Psoas muscle (tissue), 8 donors: Measurements from ENCODE around the gene PUSL1. TPM values are rescaled to one million over a fixed set of nuclear protein-coding genes. Genes with fewer than 3 reads are reported as not detected.
A peak's percentile ranks its signal among the peaks of the same experiment; 100 is the strongest.

Experiments
- ATAC-seq, 4 donors: fragments of 200-7000 bp; cut with Tn5 transposase; one replicate each; pipeline ENCODE4 v1.9.1; 2020; ENCODE audit warnings: moderate library complexity in 3 of 4, mild to moderate bottlenecking in 2 of 4
- DNase-seq, 2 donors: peaks; one replicate each; pipeline ENCODE4 v3.0.0-alpha.2; 2020
- H3K27ac ChIP-seq: fragments of 200-600 bp; one replicate; pipeline ENCODE4 v1.8.0; 2022
- H3K27me3 ChIP-seq, 3 donors: fragments of 200-600 bp in 1 of 3; one replicate each; pipeline versions ENCODE4 v1.6.1 to v1.8.0; 2013 to 2022; ENCODE audit warnings: low read length in 2 of 3, mild to moderate bottlenecking in 2 of 3, moderate library complexity in 1 of 3; ENCODE audit not compliant: insufficient read depth in 3 of 3
- H3K36me3 ChIP-seq, 2 donors: fragments of 200-600 bp in 1 of 2; one replicate each; pipeline versions ENCODE4 v1.6.1 to v1.8.0; 2013 to 2022; ENCODE audit warnings: low read depth in 1 of 2, mild to moderate bottlenecking in 1 of 2, moderate library complexity in 1 of 2; ENCODE audit not compliant: insufficient read depth in 1 of 2
- H3K4me1 ChIP-seq: fragments of 200-600 bp; one replicate; pipeline ENCODE4 v1.8.0; 2022
- H3K4me3 ChIP-seq: fragments of 200-600 bp; one replicate; pipeline ENCODE4 v1.8.0; 2022; ENCODE audit warnings: mild to moderate bottlenecking
- H3K9me3 ChIP-seq: fragments of 200-600 bp; one replicate; pipeline ENCODE4 v1.8.0; 2022
- WGBS, 3 donors: extraction: QIAGEN DNeasy Blood & Tissue Kit; methylation state at CpG; one replicate each; pipeline versions ENCODE4 v1.1.6 to v1.1.7; 2013; 5-methylcytosine and 5-hydroxymethylcytosine counted together
- intact Hi-C, 2 donors: fragments of 100-400 bp; cut with DNase I; formaldehyde crosslinking; loops; one replicate each; pipeline versions ENCODE4 v1.11.0 to v1.14.2; 2022
- polyA plus RNA-seq, 3 donors: library from polyadenylated mRNA; stranded (reverse); fragments of 200-250 nt; gene quantifications; one replicate each; pipeline ENCODE4 v1.2.3, GENCODE V29; 2013
- total RNA-seq, 4 donors: library from RNA; stranded (reverse); fragmentation: NEBNext Ultra II Directional in 2 of 4; extraction: Animal tissue kit (Norgen Biotek cat#: 25700) in 2 of 4; gene quantifications; one replicate each; pipeline versions ENCODE4 v1.2.1 to v1.2.4, GENCODE V29; 2021 to 2023
- TF ChIP-seq, protein P1 (sequence below): fragments of 200-600 bp; IDR thresholded peaks from one replicate; pipeline ENCODE4 v1.8.0; 2022; ENCODE audit warnings: antibody characterized with exemption
- donor health status: healthy with polysubstance abuse.
- donor health status: DM: no; HTN: no; CAD: no; lungs with moderate emphysema.
- donor health status: Bipolar disorder and iron deficiency.
- donor health status: healthy.
- donor health status: DM: yes; HTN: yes; CAD: no.
- donor health status: DM: no; HTN: no; CAD: no.
- donor health status: DM: no; HTN: no; CAD: no.
- donor health status: DM: yes; HTN: yes; CAD: no.

PUSL1 gene
- total and polyA plus RNA-seq, 7 donors = 3.7 to 9.1 (median 7.3) TPM

DNA sequence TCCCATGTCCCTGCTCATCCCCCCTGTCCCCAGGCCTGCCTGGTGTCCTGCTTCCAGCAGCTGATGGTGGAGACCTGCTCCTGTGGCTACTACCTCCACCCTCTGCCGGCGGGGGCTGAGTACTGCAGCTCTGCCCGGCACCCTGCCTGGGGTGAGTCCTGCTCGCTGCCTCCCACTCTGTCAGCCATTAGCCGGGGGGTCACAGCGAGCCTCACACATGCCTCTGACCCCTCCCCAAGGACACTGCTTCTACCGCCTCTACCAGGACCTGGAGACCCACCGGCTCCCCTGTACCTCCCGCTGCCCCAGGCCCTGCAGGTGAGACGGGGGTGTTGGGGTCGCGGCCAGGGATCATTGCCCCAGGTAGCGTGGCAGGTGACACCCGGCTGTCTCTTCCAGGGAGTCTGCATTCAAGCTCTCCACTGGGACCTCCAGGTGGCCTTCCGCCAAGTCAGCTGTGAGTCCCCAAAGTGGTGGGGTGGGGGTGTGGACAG is 18.1 kb upstream of the PUSL1 start:
- Histone ChIP-seq H3K27ac (no peak overlapping the region), H3K9me3 (no peaks in the 10 kb centered on the region), H3K4me3 (no peak overlapping the region), H3K36me3 (peaks cover 0 to 14% of the 10 kb centered on the region in 2 donors), H3K4me1 (no peaks in the 10 kb centered on the region), H3K27me3 (peaks cover 0 to 25% (median 4%) of the 10 kb centered on the region in 3 donors)
- intact Hi-C loops = loop anchor here (2.0 to 5.0 kb wide), 3 partner anchors 167 to 308 kb away; partner anchors contain the start of gene PERM1 (in 1 of the 2)
- 49 to 67% (median 62%) methylated on average over 14 to 15 of the region's 15 CpGs for WGBS, 3 donors
- TF ChIP-seq, protein P1, sequence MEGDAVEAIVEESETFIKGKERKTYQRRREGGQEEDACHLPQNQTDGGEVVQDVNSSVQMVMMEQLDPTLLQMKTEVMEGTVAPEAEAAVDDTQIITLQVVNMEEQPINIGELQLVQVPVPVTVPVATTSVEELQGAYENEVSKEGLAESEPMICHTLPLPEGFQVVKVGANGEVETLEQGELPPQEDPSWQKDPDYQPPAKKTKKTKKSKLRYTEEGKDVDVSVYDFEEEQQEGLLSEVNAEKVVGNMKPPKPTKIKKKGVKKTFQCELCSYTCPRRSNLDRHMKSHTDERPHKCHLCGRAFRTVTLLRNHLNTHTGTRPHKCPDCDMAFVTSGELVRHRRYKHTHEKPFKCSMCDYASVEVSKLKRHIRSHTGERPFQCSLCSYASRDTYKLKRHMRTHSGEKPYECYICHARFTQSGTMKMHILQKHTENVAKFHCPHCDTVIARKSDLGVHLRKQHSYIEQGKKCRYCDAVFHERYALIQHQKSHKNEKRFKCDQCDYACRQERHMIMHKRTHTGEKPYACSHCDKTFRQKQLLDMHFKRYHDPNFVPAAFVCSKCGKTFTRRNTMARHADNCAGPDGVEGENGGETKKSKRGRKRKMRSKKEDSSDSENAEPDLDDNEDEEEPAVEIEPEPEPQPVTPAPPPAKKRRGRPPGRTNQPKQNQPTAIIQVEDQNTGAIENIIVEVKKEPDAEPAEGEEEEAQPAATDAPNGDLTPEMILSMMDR = peak; percentile 58
- DNase-seq (peak; percentile 66 to 84), ATAC-seq (peak; percentile 47 to 75 (median 68))

DNA sequence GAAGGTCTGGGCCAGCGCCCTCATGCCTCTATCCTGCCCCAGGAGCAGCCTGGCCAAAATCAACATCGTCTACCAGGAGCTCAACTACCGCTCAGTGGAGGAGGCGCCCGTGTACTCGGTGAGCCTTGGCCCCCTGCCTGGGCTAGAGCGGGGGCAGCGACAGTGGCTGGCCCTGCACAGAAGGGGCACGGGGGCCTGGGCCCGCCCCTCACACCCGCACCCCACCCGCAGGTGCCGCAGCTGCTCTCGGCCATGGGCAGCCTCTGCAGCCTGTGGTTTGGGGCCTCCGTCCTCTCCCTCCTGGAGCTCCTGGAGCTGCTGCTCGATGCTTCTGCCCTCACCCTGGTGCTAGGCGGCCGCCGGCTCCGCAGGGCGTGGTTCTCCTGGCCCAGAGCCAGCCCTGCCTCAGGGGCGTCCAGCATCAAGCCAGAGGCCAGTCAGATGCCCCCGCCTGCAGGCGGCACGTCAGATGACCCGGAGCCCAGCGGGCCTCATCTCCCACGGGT is 17.3 kb upstream of the PUSL1 start:
- TF ChIP-seq, protein P1 = no peak
- Histone ChIP-seq H3K4me3 (no peak overlapping the region), H3K4me1 (no peaks in the 10 kb centered on the region), H3K36me3 (peaks cover 0 to 22% of the 10 kb centered on the region in 2 donors), H3K9me3 (no peaks in the 10 kb centered on the region), H3K27ac (no peak overlapping the region), H3K27me3 (peaks cover 0 to 17% (median 3%) of the 10 kb centered on the region in 3 donors)
- WGBS, 3 donors = 27 to 37% (median 27%) methylated on average over 24 to 28 of the region's 28 CpGs
- intact Hi-C loops = loop anchor here (2.0 to 5.0 kb wide), 3 partner anchors 168 to 309 kb away; partner anchors contain the start of gene PERM1 (in 1 of the 2)
- DNase-seq (peak; percentile 20 to 57), ATAC-seq (peak in 2 of 4 donors; percentile 14 to 18)

DNA sequence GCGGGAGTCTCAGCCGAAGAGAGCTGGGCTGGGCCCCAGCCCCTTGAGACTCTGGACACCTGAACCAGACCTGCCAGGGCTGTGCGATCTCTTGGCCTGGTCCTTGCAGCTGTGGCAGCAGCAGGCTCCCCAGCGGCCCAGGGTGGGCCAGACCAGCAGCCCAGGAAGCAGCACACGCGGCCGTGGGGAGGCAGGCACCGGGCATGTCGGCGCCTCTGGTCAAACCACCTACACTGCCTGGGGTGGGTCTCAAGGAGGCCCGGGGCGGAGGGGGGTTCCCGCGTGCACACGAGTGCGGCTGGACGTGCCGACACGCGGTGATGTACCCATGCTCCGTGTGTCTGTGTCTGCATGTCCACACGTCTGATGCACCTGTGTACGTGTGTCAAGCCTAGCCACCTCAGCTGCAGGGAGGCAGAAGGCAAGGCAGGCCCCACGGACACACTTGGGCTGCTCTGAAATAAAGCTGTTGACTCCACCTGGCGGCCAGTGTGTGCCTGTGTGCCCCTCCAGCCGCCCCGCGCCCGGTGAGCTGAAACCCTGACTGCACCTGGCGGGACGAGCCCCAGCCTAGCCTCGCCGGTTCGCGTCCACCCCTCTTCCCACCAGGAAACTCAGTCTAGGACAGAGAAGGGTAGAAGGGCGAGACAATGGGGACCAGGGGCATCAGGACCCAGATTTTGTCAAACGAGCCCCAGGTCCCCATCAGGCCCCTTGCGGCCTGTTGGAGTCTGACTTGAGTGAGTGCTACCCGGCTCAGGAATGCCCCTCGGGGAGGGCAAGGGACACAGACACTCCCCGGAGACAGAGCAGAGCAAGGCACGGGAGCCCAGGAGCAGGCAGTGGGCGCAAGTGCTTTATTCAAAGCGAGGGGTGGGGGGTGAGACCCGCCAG is 16.6 kb upstream of the PUSL1 start:
- H3K4me1 ChIP-seq = no peaks in the 10 kb centered on the region
- peaks cover 0 to 29% of the 10 kb centered on the region in 2 donors for H3K36me3 ChIP-seq
- no peak overlapping the region for H3K4me3 ChIP-seq
- H3K9me3 ChIP-seq = no peaks in the 10 kb centered on the region
- TF ChIP-seq, protein P1 = peak; percentile 61
- 36 to 46% (median 38%) methylated on average over 40 to 45 of the region's 45 CpGs for WGBS, 3 donors
- ATAC-seq = peak; percentile 61 to 87 (median 74)
- peak; percentile 58 to 84 for DNase-seq
- intact Hi-C loops = loop anchor here (1.0 to 5.0 kb wide), 4 partner anchors 169 to 309 kb away; partner anchors contain the start of gene PERM1 (in 1 of the 2)
- H3K27me3 ChIP-seq = peaks cover 0 to 10% (median 0%) of the 10 kb centered on the region in 3 donors
- no peak overlapping the region for H3K27ac ChIP-seq

DNA sequence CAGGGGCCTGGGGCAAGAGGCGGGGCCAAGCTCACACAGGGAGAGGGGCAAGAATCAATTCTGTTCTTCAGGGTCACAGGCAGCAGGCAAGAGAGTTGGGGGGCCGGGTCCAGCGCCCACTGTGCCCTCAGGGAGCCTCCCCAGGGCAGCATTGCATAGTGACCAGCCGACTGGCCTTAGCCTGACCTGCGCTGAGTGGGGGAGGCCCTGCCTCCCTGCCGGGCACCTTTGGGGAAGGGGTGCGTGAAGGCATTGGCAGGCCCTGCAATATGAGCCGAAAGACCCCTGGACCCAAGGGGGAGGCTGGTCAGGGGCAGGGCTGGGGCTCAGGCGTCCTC is 16.0 kb upstream of the PUSL1 start:
- Histone ChIP-seq H3K27ac (no peak overlapping the region), H3K4me1 (no peaks in the 10 kb centered on the region), H3K27me3 (peaks cover 0 to 5% (median 0%) of the 10 kb centered on the region in 3 donors), H3K36me3 (peaks cover 0 to 31% of the 10 kb centered on the region in 2 donors), H3K4me3 (no peak overlapping the region), H3K9me3 (no peaks in the 10 kb centered on the region)
- ATAC-seq = peak in 1 of 4 donors; percentile 4
- 87 to 92% (median 89%) methylated on average over 9 of the region's 9 CpGs for WGBS, 3 donors
- peak; percentile 6 to 47 for DNase-seq
- intact Hi-C loops = loop anchor here in 1 of 2 donors (1.0 to 5.0 kb wide), 3 partner anchors 170 to 310 kb away; partner anchors contain the start of gene PERM1
- TF ChIP-seq, protein P1 = no peak
